ENCODE results near the gene KCTD21. TPM values are rescaled to one million over a fixed set of nuclear protein-coding genes. Genes with fewer than 3 reads are reported as not detected.

Gene KCTD21
- total and polyA plus RNA-seq, 2 experiments from 2014 or later = 5.7 to 13.1 TPM

GRCh38 chr11:78127403-78127802 is 61.0 kb downstream of the KCTD21 start:
- peaks cover 41% of the 10 kb centered on the region for H3K79me2 ChIP-seq (ENCODE audit: insufficient read depth)
- H2AFZ ChIP-seq = no peak overlapping the region
- no peaks in the 10 kb centered on the region for H3K9me3 ChIP-seq (ENCODE audit: low read depth)
- in situ Hi-C loops (cut with MboI) = loop anchor here (25.0 kb wide), 1 partner anchor 435 kb away; the partner anchor contains the start of gene NARS2
- H3K4me2 ChIP-seq (ENCODE audit: unreplicated experiment) = no peak overlapping the region
- no peak overlapping the region for H3K4me3 ChIP-seq
- H3K27ac ChIP-seq = no peak overlapping the region
- no peaks in the 10 kb centered on the region for H3F3A ChIP-seq (ENCODE audit: insufficient read depth)
- no peaks in the 10 kb centered on the region for H3K4me1 ChIP-seq (ENCODE audit: insufficient read depth)
- no peak overlapping the region for H3K9ac ChIP-seq
- no peak for DNase-seq
- no peaks in the 10 kb centered on the region for H3K27me3 ChIP-seq (replicated peaks; ENCODE audit: insufficient read depth)
- H3K36me3 ChIP-seq (ENCODE audit: low read depth) = peaks cover 3% of the 10 kb centered on the region; the same call in 1 of the 2 replicates
- TF ChIP-seq EZH2phosphoT487 (IDR thresholded peaks at IDR 0.05; ENCODE audit: insufficient read depth, low read depth) (no peak), EZH2 (IDR thresholded peaks at IDR 0.05; ENCODE audit: insufficient read depth, poor library complexity, severe bottlenecking) (no peak)
- 95 to 100% methylated on average over 3 of the region's 3 CpGs for WGBS, 2 experiments (ENCODE audit: low coverage in 1 of 2, low lambda C conversion rate in 2 of 2, missing lambda C conversion rate in 2 of 2)
- H4K20me1 ChIP-seq (ENCODE audit: insufficient read depth) = no peaks in the 10 kb centered on the region
- H3K9me2 ChIP-seq (ENCODE audit: insufficient read depth) = no peaks in the 10 kb centered on the region

Small RNA genes lying within 50 kb of the gene (small RNA-seq; reads per million reads assigned to genes)
- not detected for gene RNU6-126P (ENCODE audit: low read depth, low replicate concordance)

Other genes with a start within 250 kb of the KCTD21 start
- gene INTS4, start 194.0 kb downstream of the KCTD21 start, total RNA-seq (2014; rRNA removed; shearing (Covaris generic)) = 27.3 and 29.3 TPM in 2 replicates
- 25.8 and 27.0 TPM in 2 replicates for gene INTS4, start 194.0 kb downstream of the KCTD21 start, polyA plus RNA-seq (2016; fragmentation: Nextera tagmentation; extraction: Ambion mirVana)
- 0.63 and 1.4 TPM in 2 replicates for gene KCTD14, start 165.3 kb downstream of the KCTD21 start, total RNA-seq (2014; rRNA removed; shearing (Covaris generic))
- 0.85 and 1.0 TPM in 2 replicates for gene KCTD14, start 165.3 kb downstream of the KCTD21 start, polyA plus RNA-seq (2016; fragmentation: Nextera tagmentation; extraction: Ambion mirVana)
- not detected in 2 replicates for gene THRSP, start 124.8 kb downstream of the KCTD21 start, total RNA-seq (2014; rRNA removed; shearing (Covaris generic))
- not detected in 2 replicates for gene THRSP, start 124.8 kb downstream of the KCTD21 start, polyA plus RNA-seq (2016; fragmentation: Nextera tagmentation; extraction: Ambion mirVana)
- gene NDUFC2, start 108.8 kb downstream of the KCTD21 start, total RNA-seq (2014; rRNA removed; shearing (Covaris generic)) = 69.0 and 86.6 TPM in 2 replicates
- 462 and 471 TPM in 2 replicates for gene NDUFC2, start 108.8 kb downstream of the KCTD21 start, polyA plus RNA-seq (2016; fragmentation: Nextera tagmentation; extraction: Ambion mirVana)
- 41.6 and 42.2 TPM in 2 replicates for gene ALG8, start 49.0 kb downstream of the KCTD21 start, total RNA-seq (2014; rRNA removed; shearing (Covaris generic))
- gene ALG8, start 49.0 kb downstream of the KCTD21 start, polyA plus RNA-seq (2016; fragmentation: Nextera tagmentation; extraction: Ambion mirVana) = 57.2 and 59.9 TPM in 2 replicates
- gene USP35, start 293 bp upstream of the KCTD21 start, total RNA-seq (2014; rRNA removed; shearing (Covaris generic)) = 7.0 and 8.9 TPM in 2 replicates
- gene USP35, start 293 bp upstream of the KCTD21 start, polyA plus RNA-seq (2016; fragmentation: Nextera tagmentation; extraction: Ambion mirVana) = 2.2 and 2.7 TPM in 2 replicates
- 7.2 and 12.2 TPM in 2 replicates for gene GAB2, start 229.2 kb upstream of the KCTD21 start, total RNA-seq (2014; rRNA removed; shearing (Covaris generic))
- gene GAB2, start 229.2 kb upstream of the KCTD21 start, polyA plus RNA-seq (2016; fragmentation: Nextera tagmentation; extraction: Ambion mirVana) = 1.8 TPM in 2 replicates